GM19455 (cell line): ENCODE results near the gene SLC26A9.

Experiments used
- ATAC-seq: cut with Tn5 transposase; IDR thresholded peaks from one replicate; pipeline ENCODE4 v1.9.1; 2021; ENCODE audit not compliant: unreplicated experiment

SLC26A9 gene, protein sequence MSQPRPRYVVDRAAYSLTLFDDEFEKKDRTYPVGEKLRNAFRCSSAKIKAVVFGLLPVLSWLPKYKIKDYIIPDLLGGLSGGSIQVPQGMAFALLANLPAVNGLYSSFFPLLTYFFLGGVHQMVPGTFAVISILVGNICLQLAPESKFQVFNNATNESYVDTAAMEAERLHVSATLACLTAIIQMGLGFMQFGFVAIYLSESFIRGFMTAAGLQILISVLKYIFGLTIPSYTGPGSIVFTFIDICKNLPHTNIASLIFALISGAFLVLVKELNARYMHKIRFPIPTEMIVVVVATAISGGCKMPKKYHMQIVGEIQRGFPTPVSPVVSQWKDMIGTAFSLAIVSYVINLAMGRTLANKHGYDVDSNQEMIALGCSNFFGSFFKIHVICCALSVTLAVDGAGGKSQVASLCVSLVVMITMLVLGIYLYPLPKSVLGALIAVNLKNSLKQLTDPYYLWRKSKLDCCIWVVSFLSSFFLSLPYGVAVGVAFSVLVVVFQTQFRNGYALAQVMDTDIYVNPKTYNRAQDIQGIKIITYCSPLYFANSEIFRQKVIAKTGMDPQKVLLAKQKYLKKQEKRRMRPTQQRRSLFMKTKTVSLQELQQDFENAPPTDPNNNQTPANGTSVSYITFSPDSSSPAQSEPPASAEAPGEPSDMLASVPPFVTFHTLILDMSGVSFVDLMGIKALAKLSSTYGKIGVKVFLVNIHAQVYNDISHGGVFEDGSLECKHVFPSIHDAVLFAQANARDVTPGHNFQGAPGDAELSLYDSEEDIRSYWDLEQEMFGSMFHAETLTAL

DNA sequence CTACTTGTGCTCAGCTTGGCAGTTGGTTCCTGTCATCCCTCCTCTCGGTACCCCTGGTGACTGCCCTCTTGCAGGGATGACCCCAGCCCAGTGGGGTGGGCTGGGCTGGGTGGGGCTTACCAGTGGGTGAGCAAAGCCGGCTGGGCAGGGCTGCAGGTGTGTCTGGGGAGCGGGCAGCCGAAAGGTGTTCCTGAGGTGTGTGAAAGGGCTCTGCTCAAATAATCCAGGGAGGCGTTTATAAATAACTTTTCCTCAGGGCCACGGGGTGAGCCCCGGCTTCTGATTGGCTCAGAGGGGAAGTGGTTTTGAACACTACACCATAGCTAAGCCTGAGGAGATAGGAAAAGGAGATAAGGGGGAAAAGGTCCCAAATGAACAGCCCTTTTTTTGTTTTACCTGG is at the start of gene SLC26A9:
SLC26A9 (minus strand) TSS at position 212 of the 400 bp plus-strand sequence. CDS start 7,636 bp downstream, outside the sequence.
- no peak for ATAC-seq

DNA sequence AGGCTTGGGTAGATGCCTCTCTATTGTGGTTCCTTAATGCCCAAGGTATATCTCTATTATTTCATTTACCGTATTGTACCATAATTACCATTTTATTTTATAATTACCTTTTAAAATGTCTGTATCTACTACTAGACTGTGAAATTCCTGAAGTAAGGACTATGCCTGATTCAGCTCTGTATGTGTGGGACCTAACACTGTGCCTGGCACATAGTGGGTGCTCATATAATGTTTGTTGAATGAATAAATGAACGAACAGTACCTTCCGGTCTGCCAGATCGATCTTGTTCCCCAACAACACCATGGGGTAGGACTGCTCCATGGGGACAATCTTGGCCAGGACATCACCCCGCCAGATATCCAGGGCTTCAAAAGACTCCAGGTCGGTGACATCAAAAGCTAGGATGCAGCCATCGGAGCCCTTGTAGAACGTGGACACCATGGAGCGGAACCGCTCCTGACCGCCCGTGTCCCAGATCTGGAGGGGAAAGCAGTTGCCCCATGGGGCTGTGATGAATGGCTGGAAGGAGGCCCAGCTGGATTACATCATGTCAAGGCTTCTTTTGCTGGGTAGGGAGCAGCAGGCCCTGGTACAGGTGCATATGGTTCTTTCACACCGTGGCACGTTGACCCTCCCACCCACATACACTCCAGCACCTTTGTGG is 49.1 kb upstream of the SLC26A9 start:
- ATAC-seq = no peak

DNA sequence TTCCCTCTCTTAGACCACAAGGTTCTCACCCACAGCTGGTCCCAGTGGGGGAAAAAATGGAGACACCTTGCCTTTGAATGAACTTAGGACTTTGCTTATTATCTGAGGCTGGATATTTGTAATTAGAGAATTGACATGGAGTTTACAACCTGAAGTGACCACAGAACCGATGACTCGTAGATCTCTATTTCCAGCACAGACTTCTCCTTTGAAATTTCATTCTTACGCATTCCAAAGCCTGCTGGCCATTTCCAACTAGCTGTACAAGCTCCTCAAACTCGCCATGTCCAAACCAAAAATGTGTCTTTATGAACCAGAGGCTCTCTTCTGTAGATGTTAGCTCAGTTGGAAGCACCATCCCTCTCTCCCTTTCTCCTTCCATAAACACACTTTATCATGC is 48.0 kb upstream of the SLC26A9 start:
- no peak for ATAC-seq

DNA sequence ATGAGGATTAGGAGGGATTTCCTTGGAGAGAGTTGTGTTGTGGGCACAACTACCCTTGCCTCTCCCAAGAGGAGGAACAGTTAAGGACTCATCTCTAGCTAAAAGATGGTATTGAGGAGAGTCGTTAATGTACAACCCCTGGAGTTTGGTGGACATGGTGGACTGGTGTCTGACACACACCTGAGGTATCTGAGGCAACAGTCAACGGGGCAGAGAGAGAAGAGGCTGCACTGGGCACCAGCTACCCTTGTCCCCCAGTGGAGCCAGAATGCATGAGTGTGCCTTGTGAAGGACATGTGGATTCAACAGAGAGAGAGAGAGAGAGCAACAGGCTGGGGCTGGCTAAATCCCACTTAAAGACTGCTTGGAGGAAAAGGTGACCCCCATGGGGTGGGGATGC is 47.0 kb upstream of the SLC26A9 start:
- no peak for ATAC-seq

DNA sequence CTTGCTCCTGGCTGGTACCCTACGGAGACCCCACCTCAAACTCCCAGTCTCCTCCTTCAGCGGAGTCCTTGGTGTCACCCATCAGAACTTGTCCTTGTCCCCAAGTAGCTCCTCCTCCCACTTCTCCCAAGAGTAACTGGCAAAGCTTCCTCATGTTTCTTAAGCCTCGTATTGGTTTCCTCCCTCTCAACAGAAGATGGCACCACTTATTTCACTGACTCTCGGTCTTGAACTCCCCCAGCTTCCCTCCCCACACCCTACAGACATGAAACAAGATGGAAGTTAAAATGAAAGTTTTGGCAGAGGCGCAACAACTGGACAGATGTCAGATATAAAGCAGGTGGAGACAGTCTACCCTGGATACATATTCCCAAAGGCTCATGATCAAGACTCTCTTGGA is 46.5 kb upstream of the SLC26A9 start:
- ATAC-seq = no peak

DNA sequence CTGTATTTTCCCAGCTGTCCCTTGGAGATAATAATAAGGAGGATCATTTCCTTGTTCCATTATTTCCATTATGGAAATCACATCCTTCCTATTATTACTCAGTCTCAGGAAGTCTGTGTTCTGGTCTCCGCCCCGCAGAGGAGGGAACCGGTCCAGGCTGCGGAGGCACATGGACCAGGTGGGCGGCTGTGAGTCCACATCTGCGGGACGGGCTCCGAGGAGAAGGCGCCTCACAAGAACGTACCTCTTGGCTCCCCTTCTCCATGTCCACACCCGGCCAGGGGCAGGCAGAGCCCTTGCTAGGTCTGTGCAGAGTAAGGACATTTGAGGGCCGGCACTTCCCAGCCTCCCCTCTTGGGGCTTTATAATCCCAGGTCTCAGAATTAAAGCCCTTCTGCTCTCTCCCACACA is 45.3 kb upstream of the SLC26A9 start:
- no peak for ATAC-seq

DNA sequence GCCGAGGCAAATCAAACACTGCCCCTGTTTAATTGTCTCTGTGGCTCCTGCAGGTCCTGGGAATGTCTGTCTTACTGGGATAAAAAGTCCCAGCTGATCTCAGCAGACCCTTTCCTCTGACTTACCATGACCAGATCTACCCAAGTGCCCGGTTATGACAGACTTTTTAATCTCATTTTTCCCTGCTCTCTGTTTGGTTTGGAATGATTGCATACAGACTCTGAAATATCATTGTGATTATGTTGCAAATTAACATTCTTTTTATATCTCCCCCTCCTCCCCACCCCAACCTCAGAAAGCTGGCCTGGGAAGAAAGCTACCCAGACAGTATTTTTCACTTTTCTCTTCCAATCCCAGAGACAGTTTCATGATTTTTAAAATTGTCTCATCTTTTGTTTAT is 43.6 kb upstream of the SLC26A9 start:
- ATAC-seq = no peak

DNA sequence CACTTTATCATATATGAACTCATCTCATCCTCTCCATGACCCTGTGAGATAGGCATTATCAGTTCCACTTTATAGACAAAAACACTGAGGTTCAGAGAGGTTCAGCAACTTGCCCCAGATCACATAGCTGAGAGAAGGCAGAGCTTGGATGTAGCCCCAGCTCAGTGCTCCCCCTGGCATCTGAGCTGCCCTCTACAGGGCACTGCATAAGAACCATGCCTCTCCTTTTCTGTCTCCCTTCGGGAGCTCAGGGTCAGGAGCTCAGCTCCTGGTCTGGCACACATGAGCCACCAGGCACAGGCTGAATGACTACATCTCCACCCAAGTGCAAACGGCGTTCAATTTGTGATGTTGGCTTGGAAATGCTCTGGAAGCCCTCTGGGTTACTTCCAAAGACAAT is 43.0 kb upstream of the SLC26A9 start:
- no peak for ATAC-seq

DNA sequence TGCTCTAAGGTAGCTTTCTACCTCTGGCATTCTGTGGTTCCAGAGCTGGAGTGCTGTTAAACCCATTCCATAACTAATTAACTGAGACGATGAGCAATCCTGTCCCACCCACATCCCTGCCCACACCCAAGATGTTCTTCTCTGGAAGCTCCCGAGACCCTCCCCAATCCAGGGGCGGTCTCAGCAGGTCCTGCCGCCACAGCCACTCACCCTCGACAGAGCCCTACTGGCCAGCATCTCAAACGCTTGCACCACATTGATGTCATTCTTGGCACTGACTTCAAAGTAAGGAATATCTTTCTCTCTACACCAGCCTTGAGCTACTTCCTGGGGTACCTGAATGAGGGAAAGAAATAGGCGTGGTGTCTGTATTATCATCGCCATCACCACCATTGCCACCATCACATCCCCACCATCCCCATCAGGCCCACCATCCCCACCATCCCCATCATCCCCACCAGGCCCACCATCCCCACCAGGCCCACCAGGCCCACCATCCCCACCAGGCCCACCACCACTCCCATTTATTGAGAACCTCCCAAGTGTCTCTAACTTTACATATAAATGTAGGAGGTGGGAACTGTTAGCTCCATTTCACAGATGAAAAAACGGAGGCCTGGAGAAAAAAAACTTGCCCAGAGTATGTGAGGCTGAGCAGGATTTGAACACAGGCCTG is 42.2 kb upstream of the SLC26A9 start:
- ATAC-seq = no peak

DNA sequence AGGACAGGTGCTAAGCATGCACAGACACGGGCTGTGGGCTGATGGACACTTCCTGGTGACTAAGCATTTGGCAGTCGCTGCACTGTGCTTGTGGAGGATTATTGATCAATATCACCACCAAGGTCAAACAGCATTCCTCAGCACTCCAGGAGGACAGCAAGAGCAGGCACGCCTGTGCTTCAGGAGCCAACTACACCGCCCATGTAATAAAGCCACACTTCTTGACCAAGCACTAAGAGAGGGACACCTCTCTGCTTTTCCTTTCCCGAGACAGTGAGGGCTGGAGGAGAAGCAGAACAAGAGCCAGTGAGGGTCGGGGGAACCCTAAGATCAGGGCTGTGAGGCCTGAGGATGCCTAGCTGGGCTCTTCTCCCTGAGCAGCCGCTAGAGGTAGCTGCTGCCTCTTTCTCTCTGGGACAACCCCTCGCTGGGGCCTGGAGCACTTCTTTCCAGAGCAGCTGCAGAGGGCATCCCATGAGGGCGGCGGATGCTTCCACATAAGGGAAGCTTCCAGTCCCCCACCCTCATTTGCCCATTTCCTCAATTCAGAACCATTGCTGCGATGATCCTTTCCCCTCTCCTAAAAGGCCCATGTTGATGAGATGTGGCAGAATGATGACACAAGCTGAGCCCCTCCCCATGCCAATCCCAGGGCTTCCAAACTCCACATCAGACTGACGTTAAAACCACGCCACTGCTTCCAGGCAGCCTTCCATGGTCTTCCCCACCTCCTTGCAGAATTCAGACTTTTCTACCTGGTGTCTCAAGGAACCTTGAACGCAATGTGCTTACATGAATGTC is 40.9 kb upstream of the SLC26A9 start:
- no peak for ATAC-seq

DNA sequence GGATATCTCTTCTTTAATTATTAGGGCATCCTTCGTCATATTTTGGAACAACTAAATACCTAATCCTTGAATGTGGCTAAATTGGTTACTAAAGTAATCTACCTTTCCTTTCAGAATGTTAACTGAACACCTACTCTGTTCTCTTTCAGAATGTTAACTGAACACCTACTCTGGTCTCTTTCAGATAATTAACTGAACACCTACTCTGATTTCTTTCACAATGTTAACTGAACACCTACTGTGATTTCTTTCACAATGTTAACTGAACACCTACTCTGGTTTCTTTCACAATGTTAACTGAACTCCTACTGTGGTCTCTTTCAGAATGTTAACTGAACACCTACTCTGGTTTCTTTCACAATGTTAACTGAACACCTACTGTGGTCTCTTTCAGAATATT is 38.0 kb upstream of the SLC26A9 start:
- ATAC-seq = no peak

DNA sequence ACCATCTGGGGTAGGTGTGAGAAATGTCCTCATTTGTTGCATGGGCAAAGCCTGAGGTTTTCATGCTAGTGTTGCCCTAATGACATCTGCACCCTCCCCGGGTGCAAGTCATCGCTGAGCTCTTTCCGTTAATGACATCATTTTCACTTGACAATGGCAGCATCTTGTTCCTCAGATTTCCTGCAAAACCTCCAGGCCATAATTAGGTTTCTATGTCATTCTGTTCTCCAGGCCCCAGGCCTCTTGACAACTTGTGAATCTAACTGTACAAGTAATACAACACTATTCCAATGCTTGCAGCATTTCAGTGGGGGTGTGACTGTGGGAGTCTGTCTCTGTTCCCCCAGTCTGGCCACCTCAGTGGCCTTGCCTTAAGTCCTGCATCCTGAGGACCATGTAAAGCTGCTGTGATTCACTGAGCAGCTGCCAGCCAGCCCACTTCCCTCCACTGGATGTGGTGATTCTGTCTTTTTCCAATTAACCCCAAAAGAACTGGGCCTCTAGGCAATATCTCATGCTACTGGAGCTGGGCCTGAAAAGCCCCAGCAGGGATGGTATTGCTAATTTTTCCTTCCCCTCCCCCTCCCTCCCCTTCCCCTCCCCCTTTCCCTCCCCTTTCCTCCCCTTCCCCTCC is 37.1 kb upstream of the SLC26A9 start:
- no peak for ATAC-seq

DNA sequence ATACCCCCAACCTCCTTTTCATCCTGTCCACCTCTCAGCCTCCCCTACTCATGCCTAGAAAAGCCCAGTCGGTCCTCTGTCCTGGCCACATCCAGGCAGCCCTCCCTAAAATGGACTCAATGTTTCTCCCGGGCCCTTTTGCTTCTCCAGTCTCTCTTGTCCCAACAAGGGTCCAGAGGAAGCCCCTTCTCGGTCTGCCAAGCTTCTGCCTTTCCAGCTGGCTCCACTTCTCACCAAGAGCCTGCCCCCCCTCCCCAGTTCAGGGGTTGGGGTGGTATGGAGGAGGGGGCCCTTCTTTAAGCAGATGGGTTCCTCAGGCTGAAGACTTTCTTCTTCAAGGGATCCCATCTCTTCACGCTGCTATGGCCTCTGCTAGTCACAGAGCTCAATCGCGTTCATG is 36.0 kb upstream of the SLC26A9 start:
- ATAC-seq = no peak

DNA sequence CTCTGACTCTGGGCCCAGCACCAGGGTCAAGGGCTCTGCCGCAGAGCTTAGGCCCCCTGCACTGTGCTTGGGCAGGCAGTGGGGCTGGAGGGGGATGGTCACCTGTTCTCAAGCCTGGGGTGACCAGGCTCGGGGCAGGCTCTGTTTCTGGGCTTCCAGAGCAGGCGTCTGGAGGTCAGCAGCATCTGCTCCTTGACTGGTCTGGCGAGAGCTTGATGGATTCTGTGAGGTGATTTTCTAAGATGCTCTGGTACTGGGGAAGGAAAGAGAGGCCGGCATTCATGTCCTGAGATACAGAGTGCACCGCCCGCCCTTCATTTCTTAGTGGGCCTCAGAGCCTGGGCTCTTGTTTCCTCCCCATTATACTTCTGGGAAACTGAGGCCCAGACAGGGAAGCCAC is 35.4 kb upstream of the SLC26A9 start:
- ATAC-seq = no peak

DNA sequence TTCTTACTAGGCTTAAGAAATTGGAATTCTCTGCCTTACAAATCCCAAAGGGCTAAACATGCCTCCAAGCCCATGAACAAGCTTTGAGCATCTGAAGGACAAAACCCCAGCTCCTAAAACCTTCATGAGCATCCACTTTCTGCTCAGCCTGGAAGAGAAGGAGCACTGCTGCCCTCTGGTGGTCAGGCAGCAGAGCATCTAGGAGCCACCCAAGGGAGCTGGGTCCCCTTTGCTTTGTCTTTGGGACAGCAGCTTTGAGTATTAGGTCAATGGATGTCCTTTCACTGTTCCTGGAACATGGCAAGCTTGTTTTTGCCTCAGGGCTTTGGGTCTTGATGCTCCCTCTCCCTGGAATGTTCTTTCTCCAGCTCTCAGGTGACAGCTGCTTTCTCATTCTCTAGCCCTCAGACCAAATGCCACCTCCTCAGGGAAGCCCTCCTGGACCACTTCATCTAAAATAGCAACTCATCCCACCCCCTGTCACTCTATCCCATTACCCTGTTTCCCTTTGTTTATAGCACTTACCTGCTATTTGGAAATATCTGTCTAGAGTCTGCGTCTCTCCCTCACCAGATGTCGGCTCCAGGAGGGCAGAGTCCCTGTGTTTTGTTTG is 34.3 kb upstream of the SLC26A9 start:
- ATAC-seq = no peak

DNA sequence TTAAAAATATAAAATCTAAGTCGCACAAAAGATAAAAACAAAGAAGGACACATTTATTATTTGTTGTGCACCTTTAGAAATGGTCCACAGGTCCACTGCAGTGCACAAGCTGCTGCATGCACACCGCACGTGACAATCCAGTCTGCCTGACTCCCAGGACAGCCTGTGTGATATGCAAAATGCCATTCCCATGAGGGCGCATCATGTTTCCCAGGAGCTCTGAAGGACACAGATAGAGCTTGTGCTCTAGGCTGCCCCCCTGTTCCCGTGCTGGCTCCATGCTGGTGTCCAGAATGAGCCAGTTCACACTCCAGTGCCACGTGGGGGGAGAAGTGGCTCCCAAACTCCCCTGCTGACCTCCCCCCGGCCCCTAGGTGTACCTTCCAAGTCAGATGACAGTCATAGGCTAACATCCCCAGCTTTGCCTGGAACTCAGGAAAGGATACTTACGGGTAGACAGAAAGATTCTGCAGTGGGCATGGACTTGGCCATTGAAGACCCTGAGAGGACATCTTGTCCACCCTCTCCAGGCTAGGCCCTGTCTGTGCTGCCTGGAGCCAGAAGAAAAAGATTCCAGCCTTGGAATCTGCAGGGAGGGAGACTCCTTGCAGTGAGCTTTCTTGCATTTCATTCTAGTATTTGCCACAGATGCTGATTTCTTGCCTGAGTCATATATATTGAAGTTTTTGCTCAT is 33.6 kb upstream of the SLC26A9 start:
- ATAC-seq = no peak

DNA sequence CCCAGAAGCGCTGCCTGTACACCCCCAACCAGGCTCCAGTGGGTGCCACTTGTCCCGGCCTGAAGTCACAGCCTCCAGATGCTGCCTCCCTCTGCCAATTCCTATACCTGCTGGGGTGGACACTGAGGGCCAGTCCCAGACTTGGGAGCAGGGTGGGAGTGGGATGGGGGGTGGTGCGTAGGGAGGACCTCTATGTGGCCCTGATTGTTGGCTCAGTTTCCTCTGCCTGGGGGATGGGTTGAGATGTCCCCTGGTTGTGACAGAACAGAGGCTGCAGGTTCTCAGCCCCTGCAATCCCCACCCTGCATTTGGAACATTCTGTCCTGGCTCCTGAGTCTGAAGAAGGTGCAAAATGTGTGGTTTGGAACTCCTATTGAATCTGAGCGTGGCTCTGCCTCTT is 32.8 kb upstream of the SLC26A9 start:
- ATAC-seq = no peak

DNA sequence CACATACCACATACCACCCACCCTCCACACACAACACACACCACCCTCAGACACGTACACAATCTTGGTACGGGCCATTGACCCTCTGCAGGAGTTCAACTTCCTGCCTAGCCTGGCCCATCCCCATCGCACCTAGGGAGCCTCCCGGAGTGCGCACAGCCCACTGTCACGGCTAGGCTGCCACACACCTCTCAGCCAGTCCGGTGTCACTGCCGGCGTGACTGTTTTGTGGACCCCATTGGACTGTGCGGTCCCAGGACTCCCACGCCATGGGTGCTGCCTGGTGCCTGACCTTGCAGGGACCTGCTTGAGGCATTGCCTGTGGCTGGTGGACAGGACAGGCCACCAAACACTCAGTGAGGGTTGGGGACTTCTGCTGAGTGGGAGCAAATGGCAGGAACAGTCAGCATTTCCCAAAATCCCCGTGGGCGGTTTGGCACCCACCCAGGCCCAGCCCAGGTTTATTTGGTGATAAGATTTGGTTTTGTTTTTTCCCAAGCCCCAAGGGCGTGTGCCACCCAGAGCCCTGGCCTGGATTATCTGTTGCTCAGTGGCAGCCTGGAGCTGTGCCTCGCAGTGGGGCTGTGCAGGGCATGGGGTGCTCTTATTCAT is 32.2 kb upstream of the SLC26A9 start:
- no peak for ATAC-seq

DNA sequence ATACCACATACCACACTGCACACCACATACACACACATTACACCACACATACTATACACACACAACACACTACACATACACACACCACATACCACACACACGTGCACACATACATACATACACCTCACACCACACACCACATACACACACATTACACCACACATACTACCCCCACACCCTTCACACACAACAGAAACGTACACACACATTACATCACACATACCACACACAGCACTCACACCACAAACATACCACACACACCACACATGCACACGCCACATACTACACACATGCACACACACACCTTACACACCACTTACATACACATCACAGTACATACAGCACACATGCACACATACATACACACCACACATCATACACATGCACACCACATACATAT is 31.5 kb upstream of the SLC26A9 start:
- no peak for ATAC-seq
